ENCODE data around the gene CSNK2B.

CSNK2B gene

DNA sequence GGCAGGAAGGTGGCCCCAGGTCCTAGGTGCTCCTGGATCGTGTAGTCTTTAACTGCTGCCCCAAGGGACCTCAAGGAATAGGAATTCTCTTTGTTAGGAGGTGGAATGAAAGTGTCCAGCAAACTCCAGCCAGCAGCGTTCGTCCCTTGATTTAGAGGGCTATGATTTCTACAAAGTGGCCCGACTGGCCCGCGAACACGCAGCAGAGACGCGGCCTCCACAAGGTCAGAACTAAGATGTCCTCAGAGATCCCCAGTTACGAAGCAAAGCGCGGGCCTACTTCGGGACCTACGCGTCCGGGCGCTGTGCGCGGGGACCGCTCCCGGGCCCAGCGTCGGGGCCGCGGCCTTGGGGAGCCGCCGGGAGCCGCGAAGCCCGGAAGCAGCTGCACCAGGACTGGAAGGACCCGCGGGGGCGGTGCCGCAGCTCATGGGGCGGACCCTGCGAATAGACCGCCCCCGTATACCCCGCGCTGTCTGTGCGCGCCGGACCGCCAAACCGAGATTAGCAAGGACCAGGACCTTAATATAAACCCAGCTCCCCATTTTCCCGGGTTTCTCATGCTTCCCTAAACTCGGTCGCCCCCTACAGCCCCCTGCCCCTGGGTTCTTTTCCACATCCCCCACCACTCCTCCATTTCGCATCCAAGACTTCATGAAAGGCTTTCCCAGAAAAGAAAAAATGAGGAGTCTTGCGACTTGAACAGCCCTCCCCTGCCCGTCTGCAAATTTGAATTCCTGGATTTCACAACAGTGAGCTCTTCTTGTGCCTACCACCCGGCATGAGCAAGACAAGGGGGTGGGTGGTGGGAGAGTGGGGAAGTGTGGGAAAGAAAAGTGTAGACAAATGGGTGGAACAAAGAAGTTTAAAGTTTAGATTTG is 5.3 kb upstream of the CSNK2B start, which contains the start of gene C6orf47:
Gene C6orf47 (minus strand): TSS at position 398 of the 881 bp plus-strand sequence. CDS start 831 bp downstream, outside the sequence.
- DNase-seq (ENCODE audit: low spot score): peak; percentile 85

DNA sequence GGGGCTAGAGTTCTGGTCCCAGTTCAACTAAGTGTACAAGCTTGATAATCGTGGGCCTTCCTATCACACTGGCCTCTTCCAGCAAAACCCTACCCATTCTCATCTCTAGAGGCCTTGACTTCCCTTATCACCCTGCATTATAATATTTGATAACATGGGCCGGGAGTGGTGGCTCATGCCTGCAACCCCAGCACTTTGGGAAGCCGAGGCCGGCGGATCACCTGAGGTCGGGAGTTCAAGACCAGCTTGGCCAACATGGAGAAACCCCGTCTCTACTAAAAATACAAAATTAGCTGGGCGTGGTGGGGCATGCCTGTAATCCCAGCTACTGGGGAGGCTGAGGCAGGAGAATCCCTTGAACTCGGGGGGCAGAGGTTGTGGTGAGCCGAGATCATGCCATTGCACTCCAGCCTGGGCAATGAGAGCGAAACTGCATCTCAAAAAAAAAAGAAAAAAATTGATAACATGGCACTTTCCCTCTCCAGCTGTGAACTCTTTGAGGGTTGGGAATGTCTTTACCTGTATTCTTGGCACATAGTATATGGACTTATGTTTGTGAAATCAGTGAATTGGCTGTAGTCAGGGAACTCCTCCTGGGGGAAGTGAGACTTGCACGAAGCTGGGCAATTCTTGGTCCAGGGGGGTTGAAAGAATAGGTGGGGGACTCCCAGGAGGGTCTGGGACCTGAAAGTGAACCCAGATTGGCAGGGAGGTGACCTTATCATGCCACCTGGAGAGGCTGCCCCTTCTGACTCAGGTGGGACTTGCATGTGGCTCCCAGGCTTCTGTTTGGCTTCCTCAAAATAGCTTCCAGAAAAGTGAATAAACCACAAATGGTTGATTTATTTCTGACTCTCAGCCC is 4.4 kb upstream of the CSNK2B start:
- no peak for DNase-seq (ENCODE audit: low spot score)

DNA sequence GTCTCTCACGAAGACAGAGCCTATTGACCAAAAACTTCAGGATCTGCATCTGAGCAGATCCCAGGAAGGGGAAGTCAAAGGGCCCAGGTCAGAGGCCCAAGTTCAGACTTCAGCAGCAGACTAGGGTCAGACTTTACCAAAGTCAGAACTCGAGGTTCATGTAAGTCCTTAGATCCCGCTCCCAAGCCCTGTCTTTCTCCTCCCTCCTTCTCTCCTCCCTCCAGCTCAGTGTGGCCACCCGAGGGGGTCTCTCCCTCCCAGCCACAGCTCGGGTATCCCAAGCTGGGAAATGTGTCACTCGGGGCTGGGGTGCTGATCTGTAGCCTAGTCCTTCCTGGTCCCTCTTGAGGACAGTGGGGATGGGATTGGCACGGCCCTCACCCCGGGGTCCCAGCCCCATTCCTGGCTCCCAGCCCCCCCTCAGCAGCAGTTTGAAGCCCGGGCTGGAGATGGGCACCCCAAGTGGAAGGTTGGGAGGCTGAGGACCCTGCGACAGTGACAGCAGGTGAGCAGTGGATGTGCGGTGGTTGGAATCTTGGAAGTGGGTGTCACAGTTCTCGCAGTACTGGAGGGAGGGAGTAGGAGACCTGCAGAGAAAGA is 3.7 kb upstream of the CSNK2B start:
- no peak for DNase-seq (ENCODE audit: low spot score)

DNA sequence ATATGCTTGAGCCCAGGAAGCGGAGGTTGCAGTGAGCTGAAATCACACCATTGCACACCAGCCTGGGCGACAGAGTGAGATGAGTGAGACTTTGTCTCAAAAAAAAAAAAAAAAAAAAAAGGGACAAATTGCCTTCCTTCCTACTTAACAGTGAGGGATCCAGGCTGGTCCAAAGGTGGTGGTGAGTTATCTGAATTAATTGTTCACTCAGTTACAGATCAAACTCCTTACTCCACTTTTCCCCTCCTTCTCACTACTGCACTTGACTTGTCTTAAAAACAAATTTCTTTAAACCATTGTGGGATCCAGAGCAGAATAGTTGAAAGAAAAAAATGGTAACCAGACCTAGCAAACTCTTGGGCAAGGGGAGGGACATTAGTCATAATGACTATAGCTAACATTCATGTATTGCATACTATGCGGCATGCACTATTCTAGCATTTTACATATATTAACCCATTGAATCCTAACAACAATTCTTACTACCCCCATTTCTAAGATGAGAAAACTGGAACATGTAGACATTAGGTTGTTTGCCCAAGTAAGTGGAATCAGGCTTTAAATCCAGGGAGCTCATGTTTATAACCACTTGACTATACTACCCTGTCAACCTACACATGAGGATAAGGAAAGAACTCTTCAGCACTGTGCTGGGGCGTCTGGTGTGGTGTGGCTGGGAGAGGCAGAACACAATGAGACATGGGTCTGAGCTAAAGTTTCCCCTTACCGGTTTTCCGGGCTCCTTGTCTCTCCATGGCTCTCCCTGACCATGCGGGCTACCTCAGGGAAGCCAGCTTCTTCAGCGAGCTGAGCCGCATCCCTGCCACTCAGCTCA is 2.5 kb upstream of the CSNK2B start:
- no peak for DNase-seq (ENCODE audit: low spot score)

DNA sequence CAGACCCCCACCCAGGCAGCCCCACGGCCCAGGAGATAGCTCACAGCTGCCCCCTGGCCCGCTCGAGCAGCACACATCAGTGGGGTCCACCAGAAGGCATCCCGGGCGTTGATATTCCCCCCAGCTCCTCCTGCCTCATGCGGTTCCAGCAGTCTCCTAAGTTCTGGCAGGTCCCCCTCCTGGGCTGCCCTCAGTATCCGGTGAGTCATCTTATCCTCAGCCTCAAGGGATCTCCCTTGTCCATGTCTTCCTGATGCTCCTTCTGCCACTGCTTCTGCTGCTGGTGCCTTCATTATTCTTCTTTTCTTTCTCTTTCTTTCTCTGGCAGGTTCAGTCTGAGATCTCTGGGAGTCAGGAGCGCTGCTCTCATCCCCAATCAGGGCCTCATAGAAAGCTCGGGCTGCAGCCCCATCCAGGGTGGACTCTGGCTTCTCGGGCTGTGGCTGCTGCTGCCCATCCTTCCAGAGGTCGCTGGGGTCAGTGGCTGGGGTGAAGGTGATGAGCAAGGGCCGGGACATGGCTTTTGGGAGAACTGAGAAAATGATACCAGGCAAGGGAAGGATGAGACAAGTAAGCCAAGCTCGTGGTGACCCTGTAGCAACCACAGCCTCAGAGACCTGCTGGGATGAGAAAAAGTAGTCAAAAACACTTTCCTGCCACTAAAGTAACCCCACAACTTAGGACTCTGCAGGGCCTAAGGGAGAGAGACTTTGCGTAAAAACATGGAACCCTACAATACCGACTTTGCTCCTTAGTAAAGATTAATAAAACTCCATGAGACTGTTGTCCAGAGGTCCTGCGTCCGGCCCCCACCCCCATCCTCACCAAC is 1.7 kb upstream of the CSNK2B start:
- no peak for DNase-seq (ENCODE audit: low spot score)

DNA sequence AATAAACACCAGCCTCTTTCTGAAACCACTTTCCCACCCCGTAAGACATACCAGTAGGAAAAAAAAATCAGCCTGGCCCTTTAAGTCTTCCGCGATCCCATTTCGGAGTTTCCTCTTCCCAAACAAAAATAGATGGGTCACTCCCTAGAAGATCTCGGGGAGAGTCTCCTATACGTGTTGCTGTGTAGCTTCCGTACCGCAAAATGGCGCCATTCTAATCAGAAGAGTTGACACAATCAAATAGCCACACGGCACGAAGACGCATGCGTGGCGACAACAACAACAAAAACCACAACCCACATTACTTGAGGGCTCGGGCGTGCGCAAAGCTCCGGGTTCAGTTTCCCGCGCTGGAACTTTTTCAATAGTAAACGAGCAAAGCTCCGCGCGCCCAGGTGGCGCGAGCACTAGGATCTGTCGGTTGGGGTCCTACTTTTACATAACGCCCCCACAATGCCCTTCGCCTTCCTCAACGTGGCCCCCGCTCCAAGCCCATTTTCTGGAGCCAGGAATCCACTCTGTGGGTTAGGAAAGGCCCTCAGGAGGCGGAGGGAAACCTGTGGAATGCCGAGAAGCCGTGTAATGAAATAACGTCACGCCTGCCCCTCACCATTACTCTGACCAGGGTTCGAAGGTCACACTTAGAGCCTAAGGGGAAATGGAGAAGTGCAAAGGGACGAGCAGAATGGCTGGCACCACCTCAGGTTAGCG is 935 bp upstream of the CSNK2B start, which contains the start of gene GPANK1:
Gene GPANK1 (minus strand): TSS at position 208 of the 711 bp plus-strand sequence. CDS start 519 bp downstream, outside the sequence.
- DNase-seq (ENCODE audit: low spot score): peak; percentile 95

DNA sequence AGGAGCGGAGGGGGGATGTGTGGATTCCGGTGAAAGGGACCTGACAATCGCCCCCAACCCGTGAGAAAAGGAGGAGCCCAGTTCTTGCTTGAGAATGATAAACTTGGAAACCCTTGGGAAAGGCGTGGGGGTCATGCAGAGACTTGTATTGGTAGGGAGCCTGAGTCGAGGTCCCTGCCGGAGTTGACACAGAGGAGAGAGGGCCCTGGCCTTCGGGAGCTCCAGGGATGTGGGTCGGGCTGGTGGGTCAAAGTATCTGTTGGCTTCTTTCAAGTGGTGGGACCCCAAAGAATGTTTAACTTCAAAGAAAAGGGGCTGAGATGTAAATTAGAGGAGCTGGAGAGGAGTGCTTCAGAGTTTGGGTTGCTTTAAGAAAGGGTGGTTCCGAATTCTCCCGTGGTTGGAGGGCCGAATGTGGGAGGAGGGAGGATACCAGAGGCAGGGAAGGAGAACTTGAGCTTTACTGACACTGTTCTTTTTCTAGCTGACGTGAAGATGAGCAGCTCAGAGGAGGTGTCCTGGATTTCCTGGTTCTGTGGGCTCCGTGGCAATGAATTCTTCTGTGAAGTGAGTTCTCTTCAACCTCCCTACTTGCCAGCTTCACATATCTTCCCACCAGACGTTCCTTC is 571 bp downstream of the CSNK2B start:
- no peak for DNase-seq (ENCODE audit: low spot score)

DNA sequence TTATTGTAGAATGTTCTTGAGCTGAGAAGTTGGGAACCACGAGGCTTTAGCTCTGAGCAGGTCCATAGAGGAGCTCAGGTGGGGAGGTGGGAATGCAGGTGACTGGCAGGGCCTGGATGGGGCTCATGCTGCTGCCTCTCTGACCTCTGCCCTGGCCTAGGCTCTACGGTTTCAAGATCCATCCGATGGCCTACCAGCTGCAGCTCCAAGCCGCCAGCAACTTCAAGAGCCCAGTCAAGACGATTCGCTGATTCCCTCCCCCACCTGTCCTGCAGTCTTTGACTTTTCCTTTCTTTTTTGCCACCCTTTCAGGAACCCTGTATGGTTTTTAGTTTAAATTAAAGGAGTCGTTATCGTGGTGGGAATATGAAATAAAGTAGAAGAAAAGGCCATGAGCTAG is 3.8 kb downstream of the CSNK2B start, which contains the start of gene LY6G5B:
Gene LY6G5B (plus strand): TSS at position 301 of the 400 bp plus-strand sequence. CDS start 975 bp downstream, outside the sequence.
- no peak for DNase-seq (ENCODE audit: low spot score)

DNA sequence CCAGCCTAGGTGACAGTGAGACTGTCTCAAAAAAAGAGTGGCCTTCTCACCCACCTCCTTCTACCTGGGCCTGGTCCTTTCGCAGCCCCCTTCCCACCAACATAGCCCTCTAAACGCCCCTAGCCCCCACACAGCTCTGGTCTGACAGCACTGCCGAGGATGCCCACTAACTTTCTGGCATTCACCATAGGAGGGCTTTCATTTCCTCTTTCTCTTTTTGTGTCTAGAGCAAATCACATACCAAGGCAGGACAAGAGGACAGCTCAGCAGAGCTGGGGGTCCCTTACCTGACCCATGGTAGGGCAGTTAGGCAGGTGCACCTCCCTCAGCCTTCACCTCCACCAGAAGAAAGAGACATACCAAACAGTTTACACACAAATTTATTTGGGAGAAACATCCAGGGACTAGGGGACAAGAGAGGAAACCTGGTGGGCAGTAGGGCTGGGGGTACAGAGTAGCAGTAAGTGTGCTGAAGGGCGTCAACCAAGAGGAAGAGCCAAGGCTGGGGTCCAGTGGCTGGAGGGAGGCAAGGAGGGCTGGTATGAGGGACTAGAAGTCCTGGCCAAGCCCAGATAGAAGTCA is 10.5 kb downstream of the CSNK2B start:
- no peak for DNase-seq (ENCODE audit: low spot score)

DNA sequence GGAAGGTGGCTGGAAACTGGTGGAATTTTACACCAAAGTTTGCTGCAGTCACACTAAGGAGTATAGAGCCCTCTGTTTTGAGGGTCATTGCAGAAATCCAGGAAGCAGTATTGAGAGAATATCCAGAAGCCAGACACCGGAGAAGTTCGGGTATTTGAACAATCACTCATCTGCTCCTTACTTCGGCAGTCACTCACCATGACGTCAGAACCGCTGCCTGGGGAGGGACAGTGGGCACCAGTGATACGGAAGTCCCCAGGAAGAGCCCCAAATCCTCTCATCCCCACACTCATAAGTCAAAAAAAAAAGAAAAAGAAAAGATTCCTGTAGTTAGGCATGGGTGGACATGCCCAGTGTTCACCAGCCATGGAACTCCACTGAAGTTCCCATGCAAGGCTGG is 11.0 kb downstream of the CSNK2B start:
- no peak for DNase-seq (ENCODE audit: low spot score)

DNA sequence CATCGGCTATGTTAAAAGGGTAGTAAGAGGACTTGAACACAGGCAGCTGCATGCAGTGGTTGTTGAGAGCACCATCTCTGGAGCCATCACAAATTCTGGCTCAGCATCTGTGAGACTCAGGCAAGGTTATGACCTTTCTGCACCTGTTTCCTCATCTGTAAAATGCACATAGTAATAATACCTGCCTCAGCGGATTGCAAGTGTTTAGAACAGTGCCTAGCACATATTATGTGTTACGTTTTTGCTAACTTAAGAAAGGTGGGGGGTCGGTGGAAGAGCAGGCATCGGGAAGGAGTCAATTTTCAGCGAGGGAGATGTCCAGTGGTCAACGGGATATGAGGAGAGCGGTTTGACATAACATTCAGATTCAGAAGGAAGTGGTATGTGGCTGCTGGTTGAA is 12.1 kb downstream of the CSNK2B start:
- DNase-seq (ENCODE audit: low spot score): no peak

DNA sequence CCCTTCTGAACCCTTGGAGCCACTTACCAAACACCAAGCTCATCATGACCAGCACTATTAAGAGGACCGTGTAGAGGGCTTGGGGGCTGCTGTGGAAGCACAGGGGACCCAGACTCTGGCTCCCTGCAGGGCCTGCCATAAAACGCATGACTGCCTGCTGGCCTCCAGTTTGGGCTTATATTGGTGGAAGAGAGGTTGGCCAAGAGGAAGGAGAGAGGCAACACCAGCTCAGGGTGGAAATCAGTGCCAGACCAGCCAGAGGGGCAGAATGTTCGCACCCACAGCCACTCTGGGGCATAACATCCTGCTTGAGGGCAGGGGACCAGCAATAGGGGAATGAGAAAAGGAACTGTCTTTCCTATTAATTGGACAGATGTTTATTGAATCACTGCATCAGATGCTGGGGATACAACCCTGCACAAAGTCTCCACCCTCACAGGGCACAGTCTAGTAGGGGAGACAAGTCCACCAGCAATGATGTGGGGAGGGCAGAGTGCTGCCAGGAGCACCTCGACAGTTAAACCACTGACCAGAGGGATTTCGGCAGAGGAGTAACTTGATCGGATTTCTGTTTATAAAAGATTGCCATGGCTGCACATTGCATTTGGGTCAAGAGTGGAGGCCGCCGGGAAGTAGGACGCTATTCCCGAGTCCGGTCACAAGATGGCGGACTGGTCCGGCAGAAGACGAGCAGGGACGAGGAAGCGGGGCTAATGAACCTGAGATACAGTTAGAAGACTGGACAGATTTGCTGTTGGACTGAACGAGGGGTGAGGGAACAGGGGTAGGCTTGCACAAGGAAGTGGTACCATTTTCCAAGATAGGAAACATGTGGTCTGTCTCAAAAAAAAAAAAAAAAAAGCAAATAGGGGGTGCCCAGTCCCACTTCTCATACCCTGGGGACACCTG is 14.6 kb downstream of the CSNK2B start, which contains the start of gene LY6G5C:
Gene LY6G5C (minus strand): TSS at position 842 of the 909 bp plus-strand sequence. CDS start 694 bp downstream, at position 148.
- peak; percentile 68 for DNase-seq (ENCODE audit: low spot score)

DNA sequence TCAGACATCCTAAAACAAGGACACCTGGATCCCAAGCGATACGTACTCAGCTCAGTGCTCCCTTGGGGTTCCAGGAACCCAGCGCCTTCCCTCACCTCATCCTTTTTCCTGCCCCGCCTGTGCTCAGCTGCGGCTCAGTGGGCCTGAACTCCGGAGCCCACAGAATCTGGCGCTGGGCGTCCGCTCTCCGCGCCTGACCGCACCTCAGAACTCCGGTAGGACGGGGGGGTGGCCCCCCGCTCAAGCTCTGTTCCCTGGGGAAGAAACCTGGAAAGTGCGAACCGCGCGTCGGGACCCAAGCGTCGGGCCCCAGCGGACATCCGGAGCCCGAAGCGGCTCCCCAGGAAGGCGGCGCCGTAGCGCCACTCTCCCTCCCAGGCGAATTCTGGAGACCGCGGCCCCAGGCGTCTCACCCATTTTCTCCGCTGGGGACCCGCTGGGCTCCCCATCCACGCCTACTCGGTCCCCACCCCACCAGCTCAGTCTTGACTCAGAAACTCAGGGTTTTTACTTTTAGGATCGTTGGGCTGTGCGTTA is 15.3 kb downstream of the CSNK2B start:
- DNase-seq (ENCODE audit: low spot score): no peak

DNA sequence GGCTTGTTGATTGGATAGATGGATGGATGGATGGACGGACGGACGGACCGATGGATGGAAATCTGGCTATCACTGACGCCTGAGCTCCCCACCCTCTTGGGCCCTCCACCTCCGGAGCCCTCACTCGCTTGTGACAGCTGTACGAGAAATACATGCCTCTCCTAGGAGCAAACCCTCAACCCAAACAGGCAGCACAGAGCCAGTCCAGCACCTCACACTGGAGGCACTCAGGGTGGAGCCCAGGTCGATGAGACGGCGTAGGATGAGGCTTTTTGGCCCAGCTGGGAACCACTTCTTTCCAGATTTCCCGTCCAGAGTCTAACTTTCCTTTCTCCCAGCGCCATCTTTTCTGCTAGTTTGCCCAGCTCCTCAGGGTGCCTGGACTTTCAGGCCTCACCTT is 17.7 kb downstream of the CSNK2B start:
- DNase-seq (ENCODE audit: low spot score): no peak

DNA sequence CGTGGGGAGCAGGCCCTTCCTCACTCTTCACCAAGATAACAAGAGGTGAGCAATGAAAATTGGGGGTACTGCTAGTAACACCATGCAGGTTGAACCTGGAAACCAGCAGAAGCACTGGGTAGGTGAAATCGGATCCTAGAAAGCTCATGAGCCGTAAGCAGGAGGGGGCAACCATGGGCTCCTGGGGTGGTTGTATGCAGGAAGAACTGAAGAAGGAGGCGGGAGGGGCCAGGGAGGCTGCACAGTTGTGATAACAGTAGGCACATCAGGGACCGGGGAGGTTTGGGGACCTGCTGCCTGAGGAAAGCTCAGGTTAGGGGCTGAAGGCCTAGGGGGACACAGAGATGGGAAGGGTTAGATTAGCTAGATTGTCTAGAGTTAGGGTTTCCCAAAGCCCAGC is 20.6 kb downstream of the CSNK2B start:
- DNase-seq (ENCODE audit: low spot score): no peak

DNA sequence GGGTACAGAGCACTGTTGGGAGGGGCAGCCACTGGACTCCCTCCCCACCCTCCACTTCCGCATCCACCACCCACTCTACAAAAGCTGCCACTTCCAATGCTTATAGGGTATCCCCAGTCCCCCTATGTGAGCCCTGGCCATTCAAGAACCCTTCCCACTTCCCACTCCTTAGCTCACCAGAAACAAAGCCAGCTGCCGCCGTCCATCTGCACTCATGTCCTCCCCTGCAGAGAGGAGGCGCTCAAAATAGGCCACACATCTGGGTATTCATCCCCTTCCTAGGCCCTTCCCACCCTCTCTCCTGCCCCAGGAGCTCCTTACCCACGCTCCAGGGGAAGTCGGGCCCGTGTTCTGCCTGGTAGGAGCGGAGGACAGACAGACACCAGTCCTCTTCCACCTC is 21.4 kb downstream of the CSNK2B start:
- DNase-seq (ENCODE audit: low spot score): no peak
